ENCODE data around the gene MAB21L3. TPM values are rescaled to one million over a fixed set of nuclear protein-coding genes. Genes with fewer than 3 reads are reported as not detected.

The MAB21L3 gene
- total RNA-seq, 1 donor, result 0.36 TPM

DNA sequence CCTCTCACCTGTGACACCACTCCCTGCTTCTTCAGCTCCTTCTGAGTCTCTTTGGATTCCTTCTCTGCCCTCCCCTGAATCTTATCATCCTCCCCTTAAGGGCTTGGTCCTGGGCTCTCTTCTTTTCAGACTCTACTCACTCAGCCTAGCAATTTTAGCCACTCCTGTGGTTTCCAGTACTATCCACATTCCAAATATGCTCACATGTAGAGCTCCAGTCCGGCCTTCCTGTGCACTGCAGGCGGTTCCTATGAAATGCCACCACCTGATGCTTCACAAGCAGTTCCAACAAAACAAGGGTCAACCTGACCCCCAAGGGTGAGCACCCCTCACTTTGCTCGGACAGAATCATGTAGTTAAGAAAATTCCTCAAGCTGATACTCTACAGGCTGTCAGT, 35.9 kb downstream of the MAB21L3 start:
- H3K79me2 ChIP-seq (ENCODE audit: insufficient read depth, low read length), result no peaks in the 10 kb centered on the region
- H2AFZ ChIP-seq (ENCODE audit: low read length), result no peak overlapping the region
- DNase-seq (ENCODE audit: insufficient read length, low spot score, missing footprints), result no peak
- H3K4me3 ChIP-seq (ENCODE audit: insufficient read depth, low read length), result no peak overlapping the region
- TF ChIP-seq, protein P1, sequence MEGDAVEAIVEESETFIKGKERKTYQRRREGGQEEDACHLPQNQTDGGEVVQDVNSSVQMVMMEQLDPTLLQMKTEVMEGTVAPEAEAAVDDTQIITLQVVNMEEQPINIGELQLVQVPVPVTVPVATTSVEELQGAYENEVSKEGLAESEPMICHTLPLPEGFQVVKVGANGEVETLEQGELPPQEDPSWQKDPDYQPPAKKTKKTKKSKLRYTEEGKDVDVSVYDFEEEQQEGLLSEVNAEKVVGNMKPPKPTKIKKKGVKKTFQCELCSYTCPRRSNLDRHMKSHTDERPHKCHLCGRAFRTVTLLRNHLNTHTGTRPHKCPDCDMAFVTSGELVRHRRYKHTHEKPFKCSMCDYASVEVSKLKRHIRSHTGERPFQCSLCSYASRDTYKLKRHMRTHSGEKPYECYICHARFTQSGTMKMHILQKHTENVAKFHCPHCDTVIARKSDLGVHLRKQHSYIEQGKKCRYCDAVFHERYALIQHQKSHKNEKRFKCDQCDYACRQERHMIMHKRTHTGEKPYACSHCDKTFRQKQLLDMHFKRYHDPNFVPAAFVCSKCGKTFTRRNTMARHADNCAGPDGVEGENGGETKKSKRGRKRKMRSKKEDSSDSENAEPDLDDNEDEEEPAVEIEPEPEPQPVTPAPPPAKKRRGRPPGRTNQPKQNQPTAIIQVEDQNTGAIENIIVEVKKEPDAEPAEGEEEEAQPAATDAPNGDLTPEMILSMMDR (IDR thresholded peaks at IDR 0.05; ENCODE audit: extremely low read depth, low read depth, low read length), result no peak
- no peak overlapping the region for H3K27ac ChIP-seq (ENCODE audit: low read depth, low read length)
- H3K4me1 ChIP-seq (ENCODE audit: insufficient read depth, low read length), result no peaks in the 10 kb centered on the region
- no peaks in the 10 kb centered on the region for H3K27me3 ChIP-seq (ENCODE audit: insufficient read depth, low read length)
- no peak overlapping the region for H3K4me2 ChIP-seq (ENCODE audit: insufficient read depth, low read length)
- no peaks in the 10 kb centered on the region for H4K20me1 ChIP-seq (ENCODE audit: insufficient read depth, low read length)
- no peaks in the 10 kb centered on the region for H3K36me3 ChIP-seq (ENCODE audit: insufficient read depth, low read length)
- no peaks in the 10 kb centered on the region for H3K9me3 ChIP-seq (ENCODE audit: low read depth, low read length)

DNA sequence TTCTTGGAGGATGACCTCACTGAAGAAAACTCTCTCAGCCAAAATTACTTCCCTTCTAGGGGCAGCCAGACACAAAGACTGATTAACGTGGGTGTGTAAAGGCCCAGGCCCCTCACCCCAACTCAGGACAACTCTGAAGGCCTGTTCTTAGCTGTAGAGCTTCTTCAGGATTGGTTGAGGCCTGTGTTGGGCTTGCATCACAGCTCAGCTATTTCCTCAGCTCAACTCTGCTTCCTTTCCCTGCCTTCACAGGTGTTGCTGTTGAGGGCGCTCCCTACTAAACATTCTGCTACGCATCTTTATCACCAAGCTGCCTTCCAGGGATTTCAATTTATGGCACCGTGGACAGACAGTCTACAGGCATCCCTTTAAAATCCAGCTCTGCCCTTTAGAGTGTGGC, 36.8 kb downstream of the MAB21L3 start:
- H3K9me3 ChIP-seq (ENCODE audit: low read depth, low read length), result no peaks in the 10 kb centered on the region
- DNase-seq (ENCODE audit: insufficient read length, low spot score, missing footprints), result no peak
- TF ChIP-seq, protein P1 (IDR thresholded peaks at IDR 0.05; ENCODE audit: extremely low read depth, low read depth, low read length), result no peak
- no peaks in the 10 kb centered on the region for H3K27me3 ChIP-seq (ENCODE audit: insufficient read depth, low read length)
- H3K27ac ChIP-seq (ENCODE audit: low read depth, low read length), result no peak overlapping the region
- H3K4me2 ChIP-seq (ENCODE audit: insufficient read depth, low read length), result no peak overlapping the region
- H4K20me1 ChIP-seq (ENCODE audit: insufficient read depth, low read length), result no peaks in the 10 kb centered on the region
- H3K4me3 ChIP-seq (ENCODE audit: insufficient read depth, low read length), result no peak overlapping the region
- no peaks in the 10 kb centered on the region for H3K36me3 ChIP-seq (ENCODE audit: insufficient read depth, low read length)
- H3K4me1 ChIP-seq (ENCODE audit: insufficient read depth, low read length), result no peaks in the 10 kb centered on the region
- H2AFZ ChIP-seq (ENCODE audit: low read length), result no peak overlapping the region
- H3K79me2 ChIP-seq (ENCODE audit: insufficient read depth, low read length), result no peaks in the 10 kb centered on the region

DNA sequence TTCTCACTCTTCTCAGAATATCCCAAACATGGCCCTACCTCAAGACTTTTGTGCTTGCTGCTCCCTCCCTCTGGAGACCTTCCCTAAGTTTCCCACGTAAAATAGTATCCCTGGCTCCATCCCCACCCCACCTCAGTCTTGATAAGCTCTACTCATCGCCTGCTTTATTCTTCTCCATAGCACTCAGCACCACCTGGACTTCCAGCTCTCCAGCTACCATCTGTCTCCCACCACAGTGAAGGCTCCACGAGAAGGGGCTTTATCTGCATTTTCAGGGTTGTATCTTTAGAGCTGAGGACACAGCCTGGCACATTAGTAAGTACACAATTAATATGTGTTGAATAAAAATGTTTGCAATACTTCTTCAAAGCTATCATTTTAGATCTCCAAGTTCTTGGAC, 37.8 kb downstream of the MAB21L3 start:
- no peaks in the 10 kb centered on the region for H3K9me3 ChIP-seq (ENCODE audit: low read depth, low read length)
- H3K4me1 ChIP-seq (ENCODE audit: insufficient read depth, low read length), result no peaks in the 10 kb centered on the region
- H3K4me2 ChIP-seq (ENCODE audit: insufficient read depth, low read length), result no peak overlapping the region
- no peaks in the 10 kb centered on the region for H3K27me3 ChIP-seq (ENCODE audit: insufficient read depth, low read length)
- TF ChIP-seq, protein P1 (IDR thresholded peaks at IDR 0.05; ENCODE audit: extremely low read depth, low read depth, low read length), result no peak
- no peak for DNase-seq (ENCODE audit: insufficient read length, low spot score, missing footprints)
- H3K36me3 ChIP-seq (ENCODE audit: insufficient read depth, low read length), result no peaks in the 10 kb centered on the region
- H3K4me3 ChIP-seq (ENCODE audit: insufficient read depth, low read length), result no peak overlapping the region
- H2AFZ ChIP-seq (ENCODE audit: low read length), result no peak overlapping the region
- no peaks in the 10 kb centered on the region for H3K79me2 ChIP-seq (ENCODE audit: insufficient read depth, low read length)
- no peaks in the 10 kb centered on the region for H4K20me1 ChIP-seq (ENCODE audit: insufficient read depth, low read length)
- no peak overlapping the region for H3K27ac ChIP-seq (ENCODE audit: low read depth, low read length)

DNA sequence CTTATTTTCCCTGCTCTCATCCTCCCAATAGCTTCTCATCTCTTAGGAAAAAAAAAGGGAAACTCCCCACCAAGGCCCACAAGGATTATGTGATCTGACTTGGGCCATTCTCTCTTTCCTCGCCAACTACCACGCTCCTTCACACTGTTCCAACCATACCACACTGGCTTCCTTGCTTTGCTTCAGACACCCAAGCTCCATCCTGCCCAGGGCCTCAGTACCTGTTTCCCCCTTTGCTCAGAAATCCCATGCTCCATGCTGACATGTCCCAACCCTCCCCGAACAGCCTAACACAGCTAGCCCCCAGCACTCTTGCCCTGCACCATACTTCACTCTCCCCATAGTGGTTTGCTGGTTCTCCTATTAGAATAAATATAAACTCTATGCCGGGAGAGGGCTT, 39.2 kb downstream of the MAB21L3 start:
- no peaks in the 10 kb centered on the region for H3K9me3 ChIP-seq (ENCODE audit: low read depth, low read length)
- no peak overlapping the region for H2AFZ ChIP-seq (ENCODE audit: low read length)
- H3K27me3 ChIP-seq (ENCODE audit: insufficient read depth, low read length), result no peaks in the 10 kb centered on the region
- no peak overlapping the region for H3K4me2 ChIP-seq (ENCODE audit: insufficient read depth, low read length)
- H3K4me3 ChIP-seq (ENCODE audit: insufficient read depth, low read length), result no peak overlapping the region
- H3K27ac ChIP-seq (ENCODE audit: low read depth, low read length), result no peak overlapping the region
- H3K36me3 ChIP-seq (ENCODE audit: insufficient read depth, low read length), result no peaks in the 10 kb centered on the region
- H3K4me1 ChIP-seq (ENCODE audit: insufficient read depth, low read length), result no peaks in the 10 kb centered on the region
- DNase-seq (ENCODE audit: insufficient read length, low spot score, missing footprints), result no peak
- no peaks in the 10 kb centered on the region for H3K79me2 ChIP-seq (ENCODE audit: insufficient read depth, low read length)
- H4K20me1 ChIP-seq (ENCODE audit: insufficient read depth, low read length), result no peaks in the 10 kb centered on the region
- TF ChIP-seq, protein P1 (IDR thresholded peaks at IDR 0.05; ENCODE audit: extremely low read depth, low read depth, low read length), result no peak

Data from osteoblast (primary cell).